ENCODE data around the gene TET3. TPM values are rescaled to one million over a fixed set of nuclear protein-coding genes. Genes with fewer than 3 reads are reported as not detected.
A peak's percentile ranks its signal among the peaks of the same experiment; 100 is the strongest.

Gene TET3
- polyA plus RNA-seq, 3 donors = 0.79 to 18.6 (median 1.4) TPM

DNA sequence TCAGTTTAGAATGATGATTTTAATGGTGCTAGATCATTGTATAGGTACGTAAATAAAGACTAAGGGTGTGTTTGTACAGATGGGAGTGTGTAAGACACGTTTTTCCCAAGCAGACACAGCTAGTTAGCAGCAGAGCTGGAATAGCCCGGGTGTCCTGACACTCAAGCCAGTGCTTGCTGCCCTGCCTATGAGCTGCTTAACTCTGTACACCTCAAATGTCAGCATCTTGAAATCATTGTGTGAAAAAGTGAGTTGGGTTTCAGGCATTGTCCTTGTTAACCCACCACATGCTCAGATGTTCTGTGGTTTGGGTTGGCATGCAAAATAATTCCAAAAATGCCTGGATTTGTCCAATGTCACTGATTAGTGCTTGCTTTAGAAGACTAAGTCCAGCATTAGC lies 13.0 kb upstream of the TET3 start:
- no peaks in the 10 kb centered on the region for H3K36me3 ChIP-seq (replicated peaks in 1 of 2; ENCODE audit: control insufficient read depth in 1 of 2, insufficient read depth in 2 of 2, low read length in 2 of 2)
- intact Hi-C loops (cut with micrococcal nuclease) = no loop called here

DNA sequence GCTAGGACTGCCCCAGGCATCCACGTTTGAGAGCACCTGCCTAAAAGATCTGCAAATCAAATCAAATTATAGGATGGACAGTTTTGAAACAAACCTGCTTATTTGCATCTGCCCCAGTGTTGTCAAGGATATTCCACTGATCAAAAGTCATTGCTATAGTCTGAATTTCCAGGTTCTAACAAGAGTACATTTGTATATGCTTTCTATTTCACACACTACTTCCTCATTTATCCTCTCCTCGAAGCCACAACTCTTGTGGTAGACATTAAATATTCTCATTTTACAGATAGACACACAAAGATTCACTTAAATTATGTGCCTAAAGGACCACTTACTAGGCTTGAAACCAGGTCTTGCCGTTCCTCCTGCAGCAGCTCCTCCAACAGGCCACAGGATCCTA lies 11.9 kb upstream of the TET3 start:
- Histone ChIP-seq H3K9me3 (replicated peaks in 1 of 2; ENCODE audit: control insufficient read depth in 1 of 2, insufficient read depth in 1 of 2, low read length in 2 of 2) (no peaks in the 10 kb centered on the region), H2AFZ (ENCODE audit: insufficient read depth, low read depth, low read length, poor library complexity, severe bottlenecking) (peak overlapping the region; percentile 31), H3K79me2 (ENCODE audit: insufficient read depth, low read length) (peaks cover 5% of the 10 kb centered on the region), H4K20me1 (ENCODE audit: insufficient read depth, low read length) (peaks cover 3% of the 10 kb centered on the region), H3K36me3 (replicated peaks in 1 of 2; ENCODE audit: control insufficient read depth in 1 of 2, insufficient read depth in 2 of 2, low read length in 2 of 2) (no peaks in the 10 kb centered on the region), H3K27ac (ENCODE audit: low read depth in 1 of 2, low read length in 2 of 2) (no peak overlapping the region), H3K9ac (ENCODE audit: insufficient read depth, low read length, poor library complexity, severe bottlenecking) (no peak overlapping the region), H3K4me2 (replicated peaks; ENCODE audit: extremely low read depth, low read length, poor library complexity, severe bottlenecking) (peak overlapping the region; percentile 38), H3K4me3 (replicated peaks in 1 of 3; ENCODE audit: low read depth in 2 of 3, low read length in 3 of 3) (no peak overlapping the region), H3K27me3 (ENCODE audit: control insufficient read depth in 2 of 2, insufficient read depth in 2 of 2, low read length in 2 of 2) (no peaks in the 10 kb centered on the region), H3K4me1 (ENCODE audit: control insufficient read depth in 1 of 2, insufficient read depth in 2 of 2, low read length in 2 of 2) (peaks cover 57 to 58% of the 10 kb centered on the region in 2 donors)
- peak overlapping the region in 5 of 7 donors; percentile 12 to 75 (median 62) for H3K27ac Mint-ChIP-seq
- intact Hi-C loops (cut with micrococcal nuclease) = no loop called here
- no peak for DNase-seq
- 10% methylated on average over 2 of the region's 3 CpGs for WGBS (ENCODE audit: insufficient coverage)
- peaks cover 0 to 3% (median 0%) of the 10 kb centered on the region in 3 donors for H3K27me3 Mint-ChIP-seq (ENCODE audit: low read depth in 3 of 3)
- peaks cover 65% of the 10 kb centered on the region for H3K4me1 Mint-ChIP-seq
- H3K9me3 Mint-ChIP-seq = no peaks in the 10 kb centered on the region
- H3K36me3 Mint-ChIP-seq = peaks cover 0 to 7% of the 10 kb centered on the region in 2 donors
- TF ChIP-seq, protein P1, sequence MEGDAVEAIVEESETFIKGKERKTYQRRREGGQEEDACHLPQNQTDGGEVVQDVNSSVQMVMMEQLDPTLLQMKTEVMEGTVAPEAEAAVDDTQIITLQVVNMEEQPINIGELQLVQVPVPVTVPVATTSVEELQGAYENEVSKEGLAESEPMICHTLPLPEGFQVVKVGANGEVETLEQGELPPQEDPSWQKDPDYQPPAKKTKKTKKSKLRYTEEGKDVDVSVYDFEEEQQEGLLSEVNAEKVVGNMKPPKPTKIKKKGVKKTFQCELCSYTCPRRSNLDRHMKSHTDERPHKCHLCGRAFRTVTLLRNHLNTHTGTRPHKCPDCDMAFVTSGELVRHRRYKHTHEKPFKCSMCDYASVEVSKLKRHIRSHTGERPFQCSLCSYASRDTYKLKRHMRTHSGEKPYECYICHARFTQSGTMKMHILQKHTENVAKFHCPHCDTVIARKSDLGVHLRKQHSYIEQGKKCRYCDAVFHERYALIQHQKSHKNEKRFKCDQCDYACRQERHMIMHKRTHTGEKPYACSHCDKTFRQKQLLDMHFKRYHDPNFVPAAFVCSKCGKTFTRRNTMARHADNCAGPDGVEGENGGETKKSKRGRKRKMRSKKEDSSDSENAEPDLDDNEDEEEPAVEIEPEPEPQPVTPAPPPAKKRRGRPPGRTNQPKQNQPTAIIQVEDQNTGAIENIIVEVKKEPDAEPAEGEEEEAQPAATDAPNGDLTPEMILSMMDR (IDR thresholded peaks at IDR 0.05) = no peak
- peak overlapping the region; percentile 60 to 66 for H3K4me3 Mint-ChIP-seq

More for the DNA sequence above, 13.0 kb upstream of the TET3 start:
- Histone ChIP-seq H3K79me2 (ENCODE audit: insufficient read depth, low read length) (peaks cover 5% of the 10 kb centered on the region), H3K4me2 (replicated peaks; ENCODE audit: extremely low read depth, low read length, poor library complexity, severe bottlenecking) (peak overlapping the region; percentile 69), H2AFZ (ENCODE audit: insufficient read depth, low read depth, low read length, poor library complexity, severe bottlenecking) (no peak overlapping the region), H3K4me1 (ENCODE audit: control insufficient read depth in 1 of 2, insufficient read depth in 2 of 2, low read length in 2 of 2) (peaks cover 62 to 63% of the 10 kb centered on the region in 2 donors), H3K9me3 (replicated peaks in 1 of 2; ENCODE audit: control insufficient read depth in 1 of 2, insufficient read depth in 1 of 2, low read length in 2 of 2) (no peaks in the 10 kb centered on the region), H3K4me3 (replicated peaks in 1 of 3; ENCODE audit: low read depth in 2 of 3, low read length in 3 of 3) (peak overlapping the region in 1 of 3 experiments; percentile 69), H3K27ac (ENCODE audit: low read depth in 1 of 2, low read length in 2 of 2) (peak overlapping the region in 1 of 2 donors; percentile 74), H3K9ac (ENCODE audit: insufficient read depth, low read length, poor library complexity, severe bottlenecking) (no peak overlapping the region), H3K27me3 (ENCODE audit: control insufficient read depth in 2 of 2, insufficient read depth in 2 of 2, low read length in 2 of 2) (no peaks in the 10 kb centered on the region), H4K20me1 (ENCODE audit: insufficient read depth, low read length) (peaks cover 3% of the 10 kb centered on the region)
- peaks cover 67% of the 10 kb centered on the region for H3K4me1 Mint-ChIP-seq
- no peak for DNase-seq
- H3K36me3 Mint-ChIP-seq = peaks cover 0 to 3% of the 10 kb centered on the region in 2 donors
- no peaks in the 10 kb centered on the region for H3K9me3 Mint-ChIP-seq
- H3K27me3 Mint-ChIP-seq (ENCODE audit: low read depth in 3 of 3) = peaks cover 0 to 2% (median 0%) of the 10 kb centered on the region in 3 donors
- 61% methylated on average over 3 of the region's 3 CpGs for WGBS (ENCODE audit: insufficient coverage)
- no peak overlapping the region for H3K4me3 Mint-ChIP-seq
- TF ChIP-seq, protein P1 (IDR thresholded peaks at IDR 0.05) = no peak
- peak overlapping the region in 3 of 7 donors; percentile 84 to 94 (median 93) for H3K27ac Mint-ChIP-seq
